ENCODE measurements around the gene GPATCH2L. TPM values are rescaled to one million over a fixed set of nuclear protein-coding genes. Genes with fewer than 3 reads are reported as not detected.

GPATCH2L gene
- total RNA-seq, 2 donors from 2014 or later = 111 to 116 TPM

GRCh38 chr14:76232800-76233199 lies 81.1 kb downstream of the GPATCH2L start:
- Mint-ChIP-seq H3K27ac (no peak overlapping the region), H3K4me1 (no peaks in the 10 kb centered on the region), H3K27me3 (ENCODE audit: insufficient read depth) (no peaks in the 10 kb centered on the region), H3K9me3 (peaks cover 6% of the 10 kb centered on the region), H3K36me3 (ENCODE audit: low read depth) (peaks cover 12% of the 10 kb centered on the region), H3K4me3 (no peak overlapping the region)
- H3K9ac ChIP-seq (ENCODE audit: extremely low read depth, low read length, poor library complexity, severe bottlenecking) = no peak overlapping the region
- H3K4me1 ChIP-seq (ENCODE audit: control insufficient read depth, insufficient read depth, low read length) = no peaks in the 10 kb centered on the region
- no peak for DNase-seq
- no peaks in the 10 kb centered on the region for H3K27me3 ChIP-seq (ENCODE audit: control insufficient read depth, insufficient read depth, low read length, poor library complexity, severe bottlenecking)
- WGBS, 2 experiments (ENCODE audit: insufficient coverage in 1 of 2, insufficient read length in 1 of 2) = 57 to 80% methylated on average over 2 to 3 of the region's 4 CpGs
- no peak overlapping the region for H3K4me3 ChIP-seq (ENCODE audit: low read length)
- H3K27ac ChIP-seq (ENCODE audit: low read depth, low read length) = no peak overlapping the region
- TF ChIP-seq CTCF (conservative IDR thresholded peaks at IDR 0.05) = no peak
- H3K36me3 ChIP-seq (ENCODE audit: control insufficient read depth, insufficient read depth, low read length) = peaks cover 3% of the 10 kb centered on the region
- H3K9me3 ChIP-seq (ENCODE audit: control insufficient read depth, low read length) = peaks cover 4% of the 10 kb centered on the region

GRCh38 chr14:76235628-76236027 lies 83.9 kb downstream of the GPATCH2L start:
- peaks cover 13% of the 10 kb centered on the region for H3K9me3 Mint-ChIP-seq
- Histone ChIP-seq H3K27me3 (ENCODE audit: control insufficient read depth, insufficient read depth, low read length, poor library complexity, severe bottlenecking) (no peaks in the 10 kb centered on the region), H3K4me1 (ENCODE audit: control insufficient read depth, insufficient read depth, low read length) (no peaks in the 10 kb centered on the region), H3K36me3 (ENCODE audit: control insufficient read depth, insufficient read depth, low read length) (peaks cover 3% of the 10 kb centered on the region), H3K4me3 (ENCODE audit: low read length) (no peak overlapping the region), H3K27ac (ENCODE audit: low read depth, low read length) (no peak overlapping the region), H3K9ac (ENCODE audit: extremely low read depth, low read length, poor library complexity, severe bottlenecking) (no peak overlapping the region), H3K9me3 (ENCODE audit: control insufficient read depth, low read length) (peaks cover 9% of the 10 kb centered on the region)
- H3K36me3 Mint-ChIP-seq (ENCODE audit: low read depth) = peaks cover 15% of the 10 kb centered on the region
- no peak for TF ChIP-seq CTCF (conservative IDR thresholded peaks at IDR 0.05)
- no peak overlapping the region for H3K4me3 Mint-ChIP-seq
- no peaks in the 10 kb centered on the region for H3K4me1 Mint-ChIP-seq
- 100% methylated on average over 1 to 2 of the region's 2 CpGs for WGBS, 2 experiments (ENCODE audit: insufficient coverage in 1 of 2, insufficient read length in 1 of 2)
- no peak for DNase-seq
- H3K27me3 Mint-ChIP-seq (ENCODE audit: insufficient read depth) = no peaks in the 10 kb centered on the region
- H3K27ac Mint-ChIP-seq = no peak overlapping the region

GRCh38 chr14:76236172-76237130 lies 84.7 kb downstream of the GPATCH2L start:
- Mint-ChIP-seq H3K36me3 (ENCODE audit: low read depth) (peaks cover 15% of the 10 kb centered on the region), H3K9me3 (peaks cover 20% of the 10 kb centered on the region), H3K27ac (no peak overlapping the region), H3K27me3 (ENCODE audit: insufficient read depth) (no peaks in the 10 kb centered on the region), H3K4me3 (no peak overlapping the region), H3K4me1 (no peaks in the 10 kb centered on the region)
- H3K27ac ChIP-seq (ENCODE audit: low read depth, low read length) = no peak overlapping the region
- H3K4me3 ChIP-seq (ENCODE audit: low read length) = no peak overlapping the region
- H3K36me3 ChIP-seq (ENCODE audit: control insufficient read depth, insufficient read depth, low read length) = peaks cover 3% of the 10 kb centered on the region
- no peaks in the 10 kb centered on the region for H3K4me1 ChIP-seq (ENCODE audit: control insufficient read depth, insufficient read depth, low read length)
- TF ChIP-seq CTCF (conservative IDR thresholded peaks at IDR 0.05) = no peak
- H3K27me3 ChIP-seq (ENCODE audit: control insufficient read depth, insufficient read depth, low read length, poor library complexity, severe bottlenecking) = no peaks in the 10 kb centered on the region
- DNase-seq = no peak
- H3K9ac ChIP-seq (ENCODE audit: extremely low read depth, low read length, poor library complexity, severe bottlenecking) = no peak overlapping the region
- H3K9me3 ChIP-seq (ENCODE audit: control insufficient read depth, low read length) = peaks cover 17% of the 10 kb centered on the region
- 92 to 95% methylated on average over 10 to 12 of the region's 13 CpGs for WGBS, 2 experiments (ENCODE audit: insufficient coverage in 1 of 2, insufficient read length in 1 of 2)

All from endodermal cell (in vitro differentiated cells).